ENCODE measurements around the gene MIEF2.
"Not testable (repeated sequence)": the region's sequence is repeated elsewhere in the genome, so short reads cannot be mapped to it uniquely, and the experiment has no call there.

MIEF2 gene, protein sequence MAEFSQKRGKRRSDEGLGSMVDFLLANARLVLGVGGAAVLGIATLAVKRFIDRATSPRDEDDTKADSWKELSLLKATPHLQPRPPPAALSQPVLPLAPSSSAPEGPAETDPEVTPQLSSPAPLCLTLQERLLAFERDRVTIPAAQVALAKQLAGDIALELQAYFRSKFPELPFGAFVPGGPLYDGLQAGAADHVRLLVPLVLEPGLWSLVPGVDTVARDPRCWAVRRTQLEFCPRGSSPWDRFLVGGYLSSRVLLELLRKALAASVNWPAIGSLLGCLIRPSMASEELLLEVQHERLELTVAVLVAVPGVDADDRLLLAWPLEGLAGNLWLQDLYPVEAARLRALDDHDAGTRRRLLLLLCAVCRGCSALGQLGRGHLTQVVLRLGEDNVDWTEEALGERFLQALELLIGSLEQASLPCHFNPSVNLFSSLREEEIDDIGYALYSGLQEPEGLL

GRCh38 chr17:18260332-18261145, at the start of gene MIEF2:
Gene MIEF2, plus strand, starts transcription at chr17:18260662. Its CDS starts 2,059 bp downstream, at chr17:18262721.
- DNase-seq, result peak; percentile 91
- Mint-ChIP-seq H3K27ac (peak within 1 kb of the TSS; percentile 51), H3K36me3 (ENCODE audit: low read depth) (peaks cover 6% of the 10 kb centered on the region), H3K9me3 (no peaks in the 10 kb centered on the region), H3K4me1 (peaks cover 42% of the 10 kb centered on the region), H3K27me3 (ENCODE audit: low read depth, poor library complexity) (no peaks in the 10 kb centered on the region), H3K4me3 (peak within 1 kb of the TSS; percentile 84)
- no peak for TF ChIP-seq CTCF (IDR thresholded peaks at IDR 0.05)

DNA sequence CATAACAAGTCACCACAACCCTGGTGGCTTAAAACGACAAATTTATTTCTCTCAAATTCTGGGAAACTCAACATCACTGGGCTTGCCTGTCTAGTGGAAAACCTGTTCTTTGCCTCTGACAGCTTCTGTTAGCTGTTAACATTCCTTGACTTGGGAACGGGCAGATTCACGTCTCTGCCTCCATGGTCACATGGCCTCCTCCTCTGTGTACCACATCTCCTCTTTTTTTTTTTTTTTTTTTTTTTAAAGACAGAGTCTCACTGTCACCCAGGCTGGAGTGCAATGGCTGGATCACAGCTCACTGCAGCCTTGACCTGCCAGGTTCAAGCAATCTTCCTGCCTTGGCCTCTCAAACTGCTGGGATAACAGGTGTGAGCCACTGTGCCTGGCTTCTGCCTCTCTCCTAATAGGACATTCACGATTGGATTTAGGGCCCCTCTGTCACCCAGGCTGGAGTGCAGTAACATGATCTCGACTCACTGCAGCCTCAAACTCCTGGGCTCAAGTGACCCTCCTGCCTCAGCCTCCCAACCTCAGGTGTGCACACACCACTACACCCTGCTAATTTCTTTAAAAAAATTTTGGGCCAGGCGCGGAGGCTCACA, 46.7 kb upstream of the MIEF2 start:
- peaks cover 2% of the 10 kb centered on the region for H3K27me3 Mint-ChIP-seq (ENCODE audit: low read depth, poor library complexity)
- peaks cover 14% of the 10 kb centered on the region for H3K4me1 Mint-ChIP-seq
- no peaks in the 10 kb centered on the region for H3K9me3 Mint-ChIP-seq
- no peak overlapping the region for H3K27ac Mint-ChIP-seq
- peaks cover 19% of the 10 kb centered on the region for H3K36me3 Mint-ChIP-seq (ENCODE audit: low read depth)
- no peak for TF ChIP-seq CTCF (IDR thresholded peaks at IDR 0.05)
- DNase-seq, result no peak
- no peak overlapping the region for H3K4me3 Mint-ChIP-seq

DNA sequence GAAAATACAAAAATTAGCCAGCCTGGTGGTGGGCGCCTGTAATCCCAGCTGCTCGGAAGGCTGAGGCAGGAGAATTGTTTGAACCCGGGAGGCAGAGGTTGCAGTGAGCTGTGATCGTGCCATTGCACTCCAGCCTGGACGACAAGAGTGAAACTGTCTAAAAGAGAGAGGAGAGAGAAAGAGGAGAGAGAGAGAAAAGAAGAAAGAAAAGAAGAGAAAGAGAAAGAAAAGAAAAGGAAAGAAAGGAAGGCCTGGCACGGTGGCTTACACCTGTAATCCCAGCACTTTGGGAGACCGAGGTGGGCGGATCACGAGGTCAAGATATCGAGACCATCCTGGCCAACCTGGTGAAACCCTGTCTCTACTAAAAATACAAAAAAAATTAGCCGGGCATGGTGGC, 43.6 kb upstream of the MIEF2 start:
- not testable (repeated sequence) for H3K27ac Mint-ChIP-seq; H3K36me3 Mint-ChIP-seq (ENCODE audit: low read depth); H3K27me3 Mint-ChIP-seq (ENCODE audit: low read depth, poor library complexity); H3K4me3 Mint-ChIP-seq; DNase-seq; H3K9me3 Mint-ChIP-seq
- H3K4me1 Mint-ChIP-seq, result peaks cover 21% of the 10 kb centered on the region

DNA sequence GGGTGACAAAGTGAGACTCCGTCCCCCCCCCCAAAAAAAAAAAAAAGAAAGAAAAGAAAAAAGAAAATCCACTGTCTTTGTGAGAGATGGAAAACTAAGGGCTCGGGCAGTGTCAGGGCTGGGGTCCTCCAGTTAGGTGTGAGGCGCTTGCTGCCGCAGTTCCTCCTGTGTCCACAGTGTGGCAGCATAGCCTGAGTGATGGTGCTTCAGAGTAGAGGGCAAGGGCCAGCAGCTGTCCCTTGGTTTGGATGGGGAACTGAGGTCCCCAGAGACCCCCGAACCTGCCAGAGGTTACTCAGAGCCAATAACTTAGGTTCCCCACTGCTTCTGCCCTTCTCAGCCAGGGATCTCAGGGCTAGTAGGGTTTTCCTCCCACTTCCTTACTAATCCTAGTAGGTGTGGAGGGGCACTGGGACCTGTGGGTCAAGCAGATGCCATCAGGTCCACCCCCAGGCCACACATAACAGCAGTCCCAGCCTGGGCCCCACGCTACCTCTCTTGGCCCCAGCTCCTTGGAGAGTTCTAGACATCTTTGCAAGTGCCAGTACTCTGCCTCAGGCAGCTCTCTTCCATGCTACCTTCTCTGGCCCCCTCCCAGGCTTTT, 42.9 kb upstream of the MIEF2 start:
- no peak overlapping the region for H3K4me3 Mint-ChIP-seq
- H3K36me3 Mint-ChIP-seq (ENCODE audit: low read depth), result no peaks in the 10 kb centered on the region
- no peak overlapping the region for H3K27ac Mint-ChIP-seq
- DNase-seq, result peak; percentile 90
- H3K27me3 Mint-ChIP-seq (ENCODE audit: low read depth, poor library complexity), result no peaks in the 10 kb centered on the region
- peaks cover 21% of the 10 kb centered on the region for H3K4me1 Mint-ChIP-seq
- H3K9me3 Mint-ChIP-seq, result no peaks in the 10 kb centered on the region
- peak; percentile 93 for TF ChIP-seq CTCF (IDR thresholded peaks at IDR 0.05)

- H3K27me3 Mint-ChIP-seq (ENCODE audit: low read depth, poor library complexity), result no peaks in the 10 kb centered on the region
- H3K4me3 Mint-ChIP-seq, result no peak overlapping the region
- TF ChIP-seq CTCF (IDR thresholded peaks at IDR 0.05), result no peak
- H3K27ac Mint-ChIP-seq, result peak overlapping the region; percentile 84
- no peaks in the 10 kb centered on the region for H3K9me3 Mint-ChIP-seq
- no peaks in the 10 kb centered on the region for H3K36me3 Mint-ChIP-seq (ENCODE audit: low read depth)
- H3K4me1 Mint-ChIP-seq, result peaks cover 21% of the 10 kb centered on the region
- DNase-seq, result no peak
These were observed 41.6 kb upstream of the MIEF2 start for GRCh38 chr17:18218756-18219415.
